Measurements from ENCODE around the gene PEAR1.

The PEAR1 gene

GRCh38 chr1:156862584-156862983 is 30.9 kb upstream of the PEAR1 start:
- no peak for TF ChIP-seq TAF1 (IDR thresholded peaks at IDR 0.05; ENCODE audit: low read depth)
- no peak for TF ChIP-seq NFIC (IDR thresholded peaks at IDR 0.05)
- TF ChIP-seq EGR1 (IDR thresholded peaks at IDR 0.05), result no peak
- no peak for TF ChIP-seq YY1 (IDR thresholded peaks at IDR 0.05; ENCODE audit: low read depth)
- TF ChIP-seq MAX (IDR thresholded peaks at IDR 0.05), result no peak
- TF ChIP-seq FOXM1 (IDR thresholded peaks at IDR 0.05; ENCODE audit: borderline replicate concordance, low read depth), result no peak
- TF ChIP-seq RAD21 (IDR thresholded peaks at IDR 0.05; ENCODE audit: low read depth), result no peak
- no peak for TF ChIP-seq ZBTB7A (IDR thresholded peaks at IDR 0.05; ENCODE audit: low read depth)
- TF ChIP-seq EP300 (IDR thresholded peaks at IDR 0.05; ENCODE audit: borderline replicate concordance), result no peak
- TF ChIP-seq TCF12 (IDR thresholded peaks at IDR 0.05; ENCODE audit: low read depth), result no peak
- TF ChIP-seq CEBPB (IDR thresholded peaks at IDR 0.05), result no peak
- TF ChIP-seq TEAD4 (IDR thresholded peaks at IDR 0.05), result no peak
- TF ChIP-seq REST (IDR thresholded peaks at IDR 0.05; ENCODE audit: low read depth), result no peak
- no peak for TF ChIP-seq USF1 (IDR thresholded peaks at IDR 0.05)
- no peak for TF ChIP-seq CREB1 (IDR thresholded peaks at IDR 0.05; ENCODE audit: low read depth)

GRCh38 chr1:156862997-156863599 is 30.4 kb upstream of the PEAR1 start:
- TF ChIP-seq TAF1 (IDR thresholded peaks at IDR 0.05; ENCODE audit: low read depth) (no peak), EP300 (IDR thresholded peaks at IDR 0.05; ENCODE audit: borderline replicate concordance) (no peak), CREB1 (IDR thresholded peaks at IDR 0.05; ENCODE audit: low read depth) (no peak), ZBTB7A (IDR thresholded peaks at IDR 0.05; ENCODE audit: low read depth) (no peak), TCF12 (IDR thresholded peaks at IDR 0.05; ENCODE audit: low read depth) (no peak), REST (IDR thresholded peaks at IDR 0.05; ENCODE audit: low read depth) (no peak), NFIC (IDR thresholded peaks at IDR 0.05) (no peak), TEAD4 (IDR thresholded peaks at IDR 0.05) (no peak), FOXM1 (IDR thresholded peaks at IDR 0.05; ENCODE audit: borderline replicate concordance, low read depth) (no peak), YY1 (IDR thresholded peaks at IDR 0.05; ENCODE audit: low read depth) (no peak), RAD21 (IDR thresholded peaks at IDR 0.05; ENCODE audit: low read depth) (no peak), MAX (IDR thresholded peaks at IDR 0.05) (no peak), USF1 (IDR thresholded peaks at IDR 0.05) (no peak), CEBPB (IDR thresholded peaks at IDR 0.05) (no peak), EGR1 (IDR thresholded peaks at IDR 0.05) (no peak)

- TF ChIP-seq NFIC (IDR thresholded peaks at IDR 0.05) (no peak), REST (IDR thresholded peaks at IDR 0.05; ENCODE audit: low read depth) (no peak), USF1 (IDR thresholded peaks at IDR 0.05) (no peak)
Observed at GRCh38 chr1:156863631-156864030, 29.9 kb upstream of the PEAR1 start.

- TF ChIP-seq FOXM1 (IDR thresholded peaks at IDR 0.05; ENCODE audit: borderline replicate concordance, low read depth) (no peak), CEBPB (IDR thresholded peaks at IDR 0.05) (no peak), REST (IDR thresholded peaks at IDR 0.05; ENCODE audit: low read depth) (no peak), TEAD4 (IDR thresholded peaks at IDR 0.05) (no peak), EGR1 (IDR thresholded peaks at IDR 0.05) (no peak), MAX (IDR thresholded peaks at IDR 0.05) (no peak)
Observed at GRCh38 chr1:156864796-156865195, 28.7 kb upstream of the PEAR1 start.
